Gastroesophageal sphincter (tissue), 4 donors: Measurements from ENCODE around the gene IKZF3. TPM values are rescaled to one million over a fixed set of nuclear protein-coding genes. Genes with fewer than 3 reads are reported as not detected.

Experiments used
- ATAC-seq: fragments of 150-250 bp; one replicate; pipeline ENCODE4 v1.9.1; 2016; ENCODE audit warnings: mild to moderate bottlenecking, moderate library complexity
- H3K27ac ChIP-seq, 4 donors: fragments of 200-600 bp; sonication (generic) in 3 of 4; 1 replicate in 3 of 4; 2 replicates in 1 of 4; pipeline ENCODE4 v1.5.1; 2016 to 2019
- H3K27me3 ChIP-seq: fragments of 200-600 bp; sonication (generic); one replicate; pipeline ENCODE4 v1.5.1; 2019
- H3K36me3 ChIP-seq, 2 donors: fragments of 200-600 bp; sonication (generic); one replicate each; pipeline ENCODE4 v1.5.1; 2019; ENCODE audit warnings: control low read depth in 1 of 2
- H3K4me1 ChIP-seq, 3 donors: fragments of 200-600 bp; sonication (generic); 1 replicate in 2 of 3; 2 replicates in 1 of 3; pipeline ENCODE4 v1.5.1; 2016 to 2019; ENCODE audit warnings: control low read depth in 2 of 3
- H3K4me3 ChIP-seq, 2 donors: fragments of 200-600 bp; sonication (generic); one replicate each; pipeline ENCODE4 v1.5.1; 2019; ENCODE audit warnings: mild to moderate bottlenecking in 1 of 2, moderate library complexity in 1 of 2
- H3K9me3 ChIP-seq, 3 donors: fragments of 200-600 bp; sonication (generic); one replicate each; pipeline ENCODE4 v1.5.1; 2017 to 2019; ENCODE audit warnings: control low read depth in 2 of 3
- EP300 ChIP-seq: sonication (generic); formaldehyde crosslinking; IDR thresholded peaks from one replicate; pipeline ENCODE4 v1.6.1; 2017; ENCODE audit warnings: antibody characterized with exemption, mild to moderate bottlenecking
- POLR2A ChIP-seq, 2 donors: fragments of 450-650 bp; IDR thresholded peaks; one replicate each; pipeline ENCODE4 v1.6.1; 2017; ENCODE audit warnings: antibody characterized with exemption in 2 of 2, mild to moderate bottlenecking in 2 of 2, moderate library complexity in 1 of 2
- POLR2AphosphoS5 ChIP-seq: sonication (generic); formaldehyde crosslinking; IDR thresholded peaks from one replicate; pipeline ENCODE4 v1.6.1; 2017; ENCODE audit warnings: antibody characterized with exemption
- WGBS, 2 donors: methylation state at CpG; one replicate each; pipeline ENCODE4 v1.1.5; 2018; ENCODE audit warnings: low coverage in 1 of 2; 5-methylcytosine and 5-hydroxymethylcytosine counted together
- total RNA-seq, 4 donors: library from RNA; depleted of rRNA; stranded (reverse); fragments of >200 nt; gene quantifications; one replicate each; pipeline ENCODE4 v1.1.0, GENCODE V29; 2016
- TF ChIP-seq, protein P1 (sequence below), 4 experiments: fragments of 200-600 bp in 2 of 4; fragments of 450-650 bp in 2 of 4; sonication (generic) in 1 of 4; IDR thresholded peaks; one replicate each; pipeline ENCODE4 v1.5.1; 2017 to 2019; ENCODE audit warnings: antibody characterized with exemption in 4 of 4, mild to moderate bottlenecking in 2 of 4, moderate library complexity in 2 of 4

IKZF3 gene
- total RNA-seq, 4 donors from 2014 or later = 0.62 to 1.5 (median 0.95) TPM

DNA sequence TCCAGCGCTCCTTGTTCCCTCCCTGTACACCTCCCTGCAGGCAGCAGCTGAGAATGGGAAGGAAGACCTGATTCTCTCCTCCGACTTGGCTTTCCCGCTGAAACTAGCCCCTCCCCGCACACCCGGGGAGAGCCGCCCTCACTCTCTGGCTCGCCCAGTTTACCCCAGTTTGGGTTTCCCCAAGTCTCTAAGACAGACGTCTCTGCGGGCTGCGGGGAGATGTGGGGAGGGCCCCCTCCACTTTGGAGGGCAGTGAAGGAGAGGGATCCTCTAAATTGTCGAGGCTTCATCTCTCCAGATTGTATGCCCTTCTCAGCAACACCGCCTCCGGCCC is 125.6 kb downstream of the IKZF3 start:
- TF ChIP-seq POLR2A (IDR thresholded peaks at IDR 0.05) = no peak
- no peak for TF ChIP-seq EP300
- TF ChIP-seq POLR2AphosphoS5 = no peak
- TF ChIP-seq, protein P1, sequence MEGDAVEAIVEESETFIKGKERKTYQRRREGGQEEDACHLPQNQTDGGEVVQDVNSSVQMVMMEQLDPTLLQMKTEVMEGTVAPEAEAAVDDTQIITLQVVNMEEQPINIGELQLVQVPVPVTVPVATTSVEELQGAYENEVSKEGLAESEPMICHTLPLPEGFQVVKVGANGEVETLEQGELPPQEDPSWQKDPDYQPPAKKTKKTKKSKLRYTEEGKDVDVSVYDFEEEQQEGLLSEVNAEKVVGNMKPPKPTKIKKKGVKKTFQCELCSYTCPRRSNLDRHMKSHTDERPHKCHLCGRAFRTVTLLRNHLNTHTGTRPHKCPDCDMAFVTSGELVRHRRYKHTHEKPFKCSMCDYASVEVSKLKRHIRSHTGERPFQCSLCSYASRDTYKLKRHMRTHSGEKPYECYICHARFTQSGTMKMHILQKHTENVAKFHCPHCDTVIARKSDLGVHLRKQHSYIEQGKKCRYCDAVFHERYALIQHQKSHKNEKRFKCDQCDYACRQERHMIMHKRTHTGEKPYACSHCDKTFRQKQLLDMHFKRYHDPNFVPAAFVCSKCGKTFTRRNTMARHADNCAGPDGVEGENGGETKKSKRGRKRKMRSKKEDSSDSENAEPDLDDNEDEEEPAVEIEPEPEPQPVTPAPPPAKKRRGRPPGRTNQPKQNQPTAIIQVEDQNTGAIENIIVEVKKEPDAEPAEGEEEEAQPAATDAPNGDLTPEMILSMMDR (IDR thresholded peaks at IDR 0.05) = no peak
- H3K27me3 ChIP-seq = peaks cover 81% of the 10 kb centered on the region
- ATAC-seq = no peak
- no peak overlapping the region for H3K27ac ChIP-seq
- no peaks in the 10 kb centered on the region for H3K36me3 ChIP-seq
- 0% methylated on average over 2 of the region's 13 CpGs; no CpG with 5 or more reads in 1 of the 2 donors for WGBS, 2 donors
- peaks cover 0 to 34% (median 23%) of the 10 kb centered on the region in 3 donors for H3K4me1 ChIP-seq
- no peaks in the 10 kb centered on the region for H3K9me3 ChIP-seq
- H3K4me3 ChIP-seq = peak overlapping the region in 1 of 2 donors; percentile 37

DNA sequence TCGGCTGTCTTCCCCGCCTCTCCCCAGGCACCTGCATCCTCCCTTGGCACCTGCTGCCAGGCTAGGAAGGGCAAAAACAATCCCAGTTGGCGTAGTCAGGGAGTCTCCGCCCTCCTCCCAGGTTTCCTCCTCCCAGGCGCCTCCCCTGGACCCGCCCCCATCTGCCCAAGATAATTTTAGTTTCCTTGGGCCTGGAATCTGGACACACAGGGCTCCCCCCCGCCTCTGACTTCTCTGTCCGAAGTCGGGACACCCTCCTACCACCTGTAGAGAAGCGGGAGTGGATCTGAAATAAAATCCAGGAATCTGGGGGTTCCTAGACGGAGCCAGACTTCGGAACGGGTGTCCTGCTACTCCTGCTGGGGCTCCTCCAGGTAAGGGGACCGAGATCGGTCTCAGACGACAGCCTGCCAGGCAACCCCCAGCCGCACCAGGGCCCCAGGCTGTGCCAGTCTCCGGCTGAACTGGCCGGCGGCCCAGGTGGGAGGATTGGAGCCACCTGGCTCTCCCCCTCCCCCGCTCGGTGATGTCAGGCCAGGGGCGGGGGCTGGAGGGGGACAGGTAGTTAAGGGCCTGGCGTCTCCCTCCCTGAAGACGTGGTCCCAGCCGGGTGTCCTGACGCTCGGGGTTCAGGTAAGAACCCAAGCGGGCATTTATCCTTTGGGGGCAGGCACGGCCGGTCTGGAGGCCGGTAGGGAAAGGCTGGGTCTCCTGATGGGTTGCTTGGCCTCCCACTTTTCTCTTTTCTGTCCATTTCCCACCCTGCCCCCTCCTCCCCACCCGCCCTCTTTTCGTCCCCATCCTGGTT is 126.1 kb downstream of the IKZF3 start, which contains the start of gene GRB7:
GRB7 (plus strand) TSS at position 179 of the 808 bp plus-strand sequence. CDS start 4,364 bp downstream, outside the sequence.
- H3K27ac ChIP-seq = no peak within 1 kb of the TSS
- no peaks in the 10 kb centered on the region for H3K36me3 ChIP-seq
- peaks cover 0 to 34% (median 23%) of the 10 kb centered on the region in 3 donors for H3K4me1 ChIP-seq
- whole genome bisulfite sequencing, 2 donors = 7% methylated on average over 3 of the region's 34 CpGs; no CpG with 5 or more reads in 1 of the 2 donors
- ATAC-seq = no peak
- TF ChIP-seq, protein P1 (IDR thresholded peaks at IDR 0.05) = no peak
- TF ChIP-seq POLR2A (IDR thresholded peaks at IDR 0.05) (no peak), POLR2AphosphoS5 (no peak), EP300 (no peak)
- no peaks in the 10 kb centered on the region for H3K9me3 ChIP-seq
- H3K4me3 ChIP-seq = peak within 1 kb of the TSS in 1 of 2 donors; percentile 37
- H3K27me3 ChIP-seq = peaks cover 76% of the 10 kb centered on the region

DNA sequence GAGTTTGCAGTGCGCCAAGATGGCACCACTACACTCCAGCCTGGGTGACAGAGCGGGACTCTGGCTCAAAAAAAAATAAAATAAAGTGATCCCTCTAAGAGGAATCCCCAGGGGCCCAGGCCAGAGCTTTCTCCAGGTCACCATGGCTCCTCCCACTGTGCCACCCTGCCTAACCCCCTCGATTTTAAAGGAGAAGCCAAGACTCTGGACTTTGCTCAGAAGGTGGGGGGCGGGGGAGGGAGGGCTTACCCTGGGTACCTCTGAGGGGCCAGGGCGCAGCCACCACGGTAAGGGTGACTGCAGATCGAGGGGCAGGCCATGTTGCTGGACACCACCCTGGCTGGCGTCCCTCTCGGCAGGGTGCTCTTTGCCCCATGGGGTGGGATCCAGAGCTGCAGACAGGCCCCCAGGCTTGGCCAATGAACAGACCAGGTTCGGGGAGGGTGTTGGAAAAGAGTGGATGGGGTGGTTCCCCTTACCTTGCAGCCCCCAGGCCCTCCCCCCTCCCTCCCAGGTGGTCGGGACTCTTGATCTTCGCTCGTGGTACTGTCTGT is 126.8 kb downstream of the IKZF3 start:
- Histone ChIP-seq H3K9me3 (no peaks in the 10 kb centered on the region), H3K27ac (no peak overlapping the region), H3K4me3 (no peak overlapping the region), H3K36me3 (no peaks in the 10 kb centered on the region), H3K4me1 (peaks cover 0 to 34% (median 23%) of the 10 kb centered on the region in 3 donors), H3K27me3 (peaks cover 69% of the 10 kb centered on the region)
- no peak for TF ChIP-seq POLR2AphosphoS5
- TF ChIP-seq, protein P1 (IDR thresholded peaks at IDR 0.05) = no peak
- TF ChIP-seq POLR2A (IDR thresholded peaks at IDR 0.05) = no peak
- no peak for TF ChIP-seq EP300
- ATAC-seq = no peak
- 100% methylated on average over 2 of the region's 13 CpGs; no CpG with 5 or more reads in 1 of the 2 donors for WGBS, 2 donors

DNA sequence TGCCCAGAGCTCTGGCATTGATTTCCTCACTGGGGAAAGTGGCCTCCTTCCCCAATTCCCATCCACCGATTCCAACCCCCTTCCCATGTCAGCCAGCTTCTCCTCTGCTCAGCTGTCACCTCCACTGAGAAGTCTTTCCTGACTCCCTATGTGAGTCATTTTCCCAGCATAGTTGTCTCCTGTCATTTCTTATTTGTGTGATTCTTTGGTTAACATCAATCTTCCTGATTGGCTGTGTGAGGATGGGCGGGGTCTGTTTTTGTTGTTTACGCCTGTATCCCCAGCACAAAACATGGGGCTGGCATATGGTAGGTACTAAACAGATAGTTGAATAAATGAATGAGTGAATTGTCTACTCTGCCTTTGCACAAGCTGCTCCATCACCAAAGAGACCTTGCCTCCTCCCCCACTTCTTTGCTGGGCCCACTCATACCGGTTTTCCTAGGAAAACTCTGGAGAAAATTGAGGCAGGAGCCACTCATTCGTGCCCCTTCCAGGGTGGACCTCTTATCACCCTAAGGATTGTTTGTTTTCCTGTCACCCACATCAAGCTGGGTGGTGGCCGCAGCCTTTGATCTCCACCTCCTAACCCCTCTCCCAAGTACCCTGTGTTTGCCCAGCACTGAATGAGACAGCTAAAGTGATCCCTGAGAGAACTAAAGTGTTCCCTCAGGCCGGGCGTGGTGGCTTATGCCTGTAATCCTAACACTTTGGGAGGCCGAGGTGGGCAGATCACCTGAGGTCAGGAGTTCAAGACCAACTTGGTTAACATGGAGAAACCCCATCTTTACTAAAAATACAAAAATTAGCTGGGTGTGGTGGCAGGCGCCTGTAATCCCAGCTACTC is 127.6 kb downstream of the IKZF3 start:
- peaks cover 61% of the 10 kb centered on the region for H3K27me3 ChIP-seq
- WGBS, 2 donors = 69 to 100% methylated on average over 1 to 6 of the region's 10 CpGs
- no peak overlapping the region for H3K4me3 ChIP-seq

More for the DNA sequence above, 127.6 kb downstream of the IKZF3 start:
- Histone ChIP-seq H3K4me1 (peaks cover 0 to 34% (median 23%) of the 10 kb centered on the region in 3 donors), H3K36me3 (no peaks in the 10 kb centered on the region), H3K9me3 (no peaks in the 10 kb centered on the region), H3K27ac (no peak overlapping the region)
- TF ChIP-seq POLR2AphosphoS5 (no peak), EP300 (no peak), POLR2A (IDR thresholded peaks at IDR 0.05) (no peak)
- TF ChIP-seq, protein P1 (IDR thresholded peaks at IDR 0.05) = no peak
- ATAC-seq = no peak
